Measurements from ENCODE around the gene MRPL20.

The MRPL20 gene

GRCh38 chr1:1435106-1435903, 28.2 kb upstream of the MRPL20 start, which contains the start of gene VWA1:
TSS of gene VWA1 (plus strand) at chr1:1435690. CDS start at chr1:1435749, 59 bp downstream.
- DNase-seq (ENCODE audit: low spot score): peak; percentile 86
- ChIA-PET POLR2A (ENCODE audit: low non-redundant PET) (no interaction called here), CTCF (interaction anchor here (1.8 kb wide), 1 partner anchor 28 kb away, joined by 7 read pairs; the partner anchor contains the start of gene MRPL20)
- H3K27ac ChIP-seq: peak within 1 kb of the TSS; percentile 42
- TF ChIP-seq, protein P1, sequence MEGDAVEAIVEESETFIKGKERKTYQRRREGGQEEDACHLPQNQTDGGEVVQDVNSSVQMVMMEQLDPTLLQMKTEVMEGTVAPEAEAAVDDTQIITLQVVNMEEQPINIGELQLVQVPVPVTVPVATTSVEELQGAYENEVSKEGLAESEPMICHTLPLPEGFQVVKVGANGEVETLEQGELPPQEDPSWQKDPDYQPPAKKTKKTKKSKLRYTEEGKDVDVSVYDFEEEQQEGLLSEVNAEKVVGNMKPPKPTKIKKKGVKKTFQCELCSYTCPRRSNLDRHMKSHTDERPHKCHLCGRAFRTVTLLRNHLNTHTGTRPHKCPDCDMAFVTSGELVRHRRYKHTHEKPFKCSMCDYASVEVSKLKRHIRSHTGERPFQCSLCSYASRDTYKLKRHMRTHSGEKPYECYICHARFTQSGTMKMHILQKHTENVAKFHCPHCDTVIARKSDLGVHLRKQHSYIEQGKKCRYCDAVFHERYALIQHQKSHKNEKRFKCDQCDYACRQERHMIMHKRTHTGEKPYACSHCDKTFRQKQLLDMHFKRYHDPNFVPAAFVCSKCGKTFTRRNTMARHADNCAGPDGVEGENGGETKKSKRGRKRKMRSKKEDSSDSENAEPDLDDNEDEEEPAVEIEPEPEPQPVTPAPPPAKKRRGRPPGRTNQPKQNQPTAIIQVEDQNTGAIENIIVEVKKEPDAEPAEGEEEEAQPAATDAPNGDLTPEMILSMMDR (conservative IDR thresholded peaks at IDR 0.05; ENCODE audit: low read depth): no peak

DNA sequence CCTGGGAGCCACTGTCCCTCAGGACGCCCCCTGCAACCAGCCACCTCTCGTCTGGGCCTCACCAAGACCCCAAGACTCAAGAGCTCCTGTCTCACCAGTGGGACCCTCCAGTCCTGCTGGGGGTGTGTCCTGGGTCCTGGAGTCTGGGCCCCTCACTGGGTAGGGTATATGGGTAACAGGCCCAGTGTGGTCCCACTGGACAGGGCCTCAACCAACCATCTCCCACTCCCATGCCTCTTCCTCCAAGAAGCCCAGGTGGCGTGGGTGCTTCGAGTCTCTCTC, 27.7 kb upstream of the MRPL20 start:
- no peak for DNase-seq (ENCODE audit: low spot score)
- ChIA-PET CTCF (interaction anchor here (0.6 to 1.8 kb wide), 2 partner anchors 27 to 63 kb away, joined by 3 to 7 read pairs; partner anchors contain the start of gene MRPL20), POLR2A (ENCODE audit: low non-redundant PET) (no interaction called here)
- TF ChIP-seq, protein P1 (conservative IDR thresholded peaks at IDR 0.05; ENCODE audit: low read depth): no peak
- H3K27ac ChIP-seq: peak overlapping the region; percentile 42

DNA sequence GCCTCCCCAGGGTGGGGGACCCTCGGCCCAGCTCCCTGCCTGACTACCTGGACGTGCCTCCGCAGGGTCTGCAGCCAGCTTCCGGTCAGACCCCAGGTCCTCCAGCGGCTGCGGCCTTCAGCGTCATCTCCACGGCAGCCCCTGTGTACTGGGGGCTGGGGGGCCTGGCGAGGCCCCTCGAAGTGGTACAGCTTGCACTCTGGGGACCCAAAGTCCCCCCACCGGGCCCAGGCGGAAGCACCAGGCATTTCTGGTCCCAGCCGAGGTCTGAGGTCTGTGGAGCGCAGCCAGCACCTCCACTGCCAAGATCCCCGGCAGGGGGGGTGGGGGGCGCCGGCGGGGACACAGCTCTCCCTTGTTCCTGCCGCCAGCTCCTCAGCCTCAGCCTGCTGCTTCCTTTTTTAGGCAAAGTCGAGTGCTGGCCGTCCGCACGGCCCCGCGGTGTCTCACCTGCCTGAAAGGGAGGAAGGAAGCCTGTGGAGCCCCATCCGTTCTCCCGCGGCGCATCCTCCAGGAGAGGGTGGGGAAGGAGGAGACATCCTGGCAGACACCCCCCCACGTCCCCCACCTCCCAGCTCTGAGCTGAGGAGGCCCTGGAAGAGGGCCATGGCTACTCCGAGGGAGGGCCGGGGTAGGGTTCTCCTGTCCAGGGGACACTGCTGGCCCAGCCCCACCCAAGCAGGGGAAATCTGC, 27.2 kb upstream of the MRPL20 start:
- peak overlapping the region; percentile 42; the same call in 1 of the 2 replicates for H3K27ac ChIP-seq
- CTCF ChIA-PET: interaction anchor here (0.6 to 1.8 kb wide), 4 partner anchors 27 to 292 kb away, joined by 3 to 7 read pairs (median 3); partner anchors contain the start of gene MRPL20
- POLR2A ChIA-PET (ENCODE audit: low non-redundant PET): interaction anchor here (0.8 to 0.9 kb wide), 2 partner anchors 13 to 27 kb away, joined by 3 read pairs; partner anchors contain the start of gene ANKRD65
- TF ChIP-seq, protein P1 (conservative IDR thresholded peaks at IDR 0.05; ENCODE audit: low read depth): no peak
- DNase-seq (ENCODE audit: low spot score): no peak

- ChIA-PET POLR2A (ENCODE audit: low non-redundant PET) (interaction anchor here (0.8 to 0.9 kb wide), 2 partner anchors 13 to 26 kb away, joined by 3 read pairs; partner anchors contain the start of gene ANKRD65), CTCF (interaction anchor here (0.6 to 1.8 kb wide), 4 partner anchors 26 to 291 kb away, joined by 3 to 7 read pairs (median 4); partner anchors contain the start of gene MRPL20)
- peak overlapping the region; percentile 42 for H3K27ac ChIP-seq
- no peak for DNase-seq (ENCODE audit: low spot score)
- TF ChIP-seq, protein P1 (conservative IDR thresholded peaks at IDR 0.05; ENCODE audit: low read depth): no peak
Observed at GRCh38 chr1:1433804-1434130, 26.7 kb upstream of the MRPL20 start.

DNA sequence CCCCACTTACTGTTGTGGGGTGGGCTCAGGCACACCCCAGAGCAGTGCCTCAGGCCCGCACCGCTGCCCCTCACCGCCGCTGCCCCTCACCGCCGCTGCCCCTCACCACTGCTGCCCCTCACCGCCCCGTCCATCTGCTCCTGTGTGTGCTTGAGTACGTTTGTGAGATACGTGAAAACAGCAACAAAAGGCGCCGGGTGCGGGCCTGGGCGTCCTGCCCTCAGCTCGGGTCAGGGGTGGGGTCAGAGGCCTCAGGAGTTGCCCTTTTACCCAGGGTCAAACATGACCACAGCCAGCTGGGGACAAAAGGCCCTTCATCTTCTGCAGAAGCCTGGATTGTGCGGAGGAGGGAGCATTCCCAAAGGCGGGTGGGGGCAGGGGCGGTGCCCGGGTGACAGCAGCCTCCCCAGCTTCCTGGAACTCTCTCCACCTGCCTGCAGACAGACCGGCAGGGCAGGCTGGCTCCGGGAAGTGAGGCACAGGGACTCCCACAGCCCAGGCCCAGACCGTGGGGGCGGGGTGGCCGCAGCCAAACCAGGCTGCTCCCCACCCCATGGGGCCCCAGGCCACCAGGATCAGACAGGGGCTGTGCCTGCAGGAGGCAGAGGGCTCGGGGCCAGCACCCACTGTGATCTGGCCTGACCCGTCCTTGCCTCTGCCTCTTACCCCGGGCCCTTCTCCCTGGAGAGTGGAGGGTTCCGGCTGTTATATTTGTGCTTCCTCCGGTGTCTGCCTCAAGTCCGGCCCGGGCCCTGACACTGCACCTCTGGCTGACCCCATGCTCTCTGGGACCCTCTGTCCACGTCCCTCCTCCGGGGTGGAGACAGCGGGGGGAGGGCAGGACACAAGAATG, 26.1 kb upstream of the MRPL20 start:
- peak overlapping the region; percentile 42 for H3K27ac ChIP-seq
- ChIA-PET POLR2A (ENCODE audit: low non-redundant PET) (interaction anchor here (0.6 kb wide), 1 partner anchor 37 kb away, joined by 11 read pairs; no protein-coding TSS in a partner anchor), CTCF (interaction anchor here (0.6 to 1.8 kb wide), 4 partner anchors 26 to 291 kb away, joined by 3 to 7 read pairs (median 4); partner anchors contain the start of gene MRPL20)
- TF ChIP-seq, protein P1 (conservative IDR thresholded peaks at IDR 0.05; ENCODE audit: low read depth): no peak
- peak; percentile 75 for DNase-seq (ENCODE audit: low spot score)

All from RWPE1 (cell line).